Tibial artery (tissue), 4 donors: Measurements from ENCODE around the gene CBX7.

Experiments
- DNase-seq, 2 donors: peaks; one replicate each; pipeline ENCODE4 v3.0.0-alpha.2; 2019
- H3K27ac ChIP-seq, 2 donors: fragments of 200-600 bp; sonication (generic) in 1 of 2; 1 replicate in 1 of 2; 2 replicates in 1 of 2; pipeline ENCODE4 v1.5.1; 2018 to 2019; ENCODE audit warnings: mild to moderate bottlenecking in 1 of 2
- H3K27me3 ChIP-seq, 2 donors: fragments of 200-600 bp; sonication (generic) in 1 of 2; one replicate each; pipeline versions ENCODE4 v1.5.1 to v1.6.0; 2016 to 2019
- H3K36me3 ChIP-seq, 3 donors: fragments of 200-600 bp; sonication (generic) in 2 of 3; one replicate each; pipeline ENCODE4 v1.5.1; 2016 to 2019; ENCODE audit warnings: mild to moderate bottlenecking in 2 of 3
- H3K4me1 ChIP-seq, 4 donors: fragments of 200-600 bp; sonication (generic) in 2 of 4; 1 replicate in 3 of 4; 2 replicates in 1 of 4; pipeline ENCODE4 v1.5.1; 2016 to 2019
- H3K4me3 ChIP-seq, 2 donors: fragments of 200-600 bp; sonication (generic) in 1 of 2; 1 replicate in 1 of 2; 2 replicates in 1 of 2; pipeline ENCODE4 v1.5.1; 2018 to 2019; ENCODE audit warnings: mild to moderate bottlenecking in 2 of 2
- H3K9me3 ChIP-seq, 3 donors: fragments of 200-600 bp; sonication (generic) in 1 of 3; one replicate each; pipeline ENCODE4 v1.5.1; 2016 to 2019
- intact Hi-C: fragments of 100-400 bp; cut with DNase I; formaldehyde crosslinking; loops from one replicate; pipeline ENCODE4 v1.15.0; 2023; ENCODE audit warnings: low total_unique reads
- TF ChIP-seq, protein P1 (sequence below), 2 experiments: fragments of 200-600 bp in 1 of 2; fragments of 450-650 bp in 1 of 2; IDR thresholded peaks; one replicate each; pipeline ENCODE4 v1.5.1; 2017 to 2019; ENCODE audit warnings: antibody characterized with exemption in 2 of 2, mild to moderate bottlenecking in 1 of 2, moderate library complexity in 1 of 2

The CBX7 gene

DNA sequence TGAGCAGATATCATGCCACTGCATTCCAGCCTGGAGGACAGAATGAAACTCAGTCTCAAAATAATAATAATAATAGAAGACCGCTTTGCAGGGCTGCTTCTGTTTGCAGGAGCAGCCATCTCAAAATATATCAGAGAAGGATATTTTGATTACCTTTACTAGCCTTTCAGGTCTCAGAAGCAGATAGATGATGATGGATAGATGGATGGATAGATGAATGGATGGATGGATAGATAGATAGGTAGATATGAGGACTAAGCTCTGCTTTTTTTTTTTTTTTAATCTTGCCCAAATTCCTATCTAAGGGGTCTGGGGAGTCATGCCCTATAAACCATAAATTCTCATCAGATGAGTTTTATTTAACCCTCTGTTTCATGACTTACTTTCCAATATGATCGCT, 36.9 kb downstream of the CBX7 start:
- no peak overlapping the region for H3K4me3 ChIP-seq
- DNase-seq = no peak
- H3K27me3 ChIP-seq = peaks cover 0 to 14% of the 10 kb centered on the region in 2 donors
- H3K36me3 ChIP-seq = no peaks in the 10 kb centered on the region
- H3K4me1 ChIP-seq = no peaks in the 10 kb centered on the region
- H3K9me3 ChIP-seq = no peaks in the 10 kb centered on the region
- no peak overlapping the region for H3K27ac ChIP-seq
- intact Hi-C loops = no loop called here
- TF ChIP-seq, protein P1, sequence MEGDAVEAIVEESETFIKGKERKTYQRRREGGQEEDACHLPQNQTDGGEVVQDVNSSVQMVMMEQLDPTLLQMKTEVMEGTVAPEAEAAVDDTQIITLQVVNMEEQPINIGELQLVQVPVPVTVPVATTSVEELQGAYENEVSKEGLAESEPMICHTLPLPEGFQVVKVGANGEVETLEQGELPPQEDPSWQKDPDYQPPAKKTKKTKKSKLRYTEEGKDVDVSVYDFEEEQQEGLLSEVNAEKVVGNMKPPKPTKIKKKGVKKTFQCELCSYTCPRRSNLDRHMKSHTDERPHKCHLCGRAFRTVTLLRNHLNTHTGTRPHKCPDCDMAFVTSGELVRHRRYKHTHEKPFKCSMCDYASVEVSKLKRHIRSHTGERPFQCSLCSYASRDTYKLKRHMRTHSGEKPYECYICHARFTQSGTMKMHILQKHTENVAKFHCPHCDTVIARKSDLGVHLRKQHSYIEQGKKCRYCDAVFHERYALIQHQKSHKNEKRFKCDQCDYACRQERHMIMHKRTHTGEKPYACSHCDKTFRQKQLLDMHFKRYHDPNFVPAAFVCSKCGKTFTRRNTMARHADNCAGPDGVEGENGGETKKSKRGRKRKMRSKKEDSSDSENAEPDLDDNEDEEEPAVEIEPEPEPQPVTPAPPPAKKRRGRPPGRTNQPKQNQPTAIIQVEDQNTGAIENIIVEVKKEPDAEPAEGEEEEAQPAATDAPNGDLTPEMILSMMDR (IDR thresholded peaks at IDR 0.05) = no peak

DNA sequence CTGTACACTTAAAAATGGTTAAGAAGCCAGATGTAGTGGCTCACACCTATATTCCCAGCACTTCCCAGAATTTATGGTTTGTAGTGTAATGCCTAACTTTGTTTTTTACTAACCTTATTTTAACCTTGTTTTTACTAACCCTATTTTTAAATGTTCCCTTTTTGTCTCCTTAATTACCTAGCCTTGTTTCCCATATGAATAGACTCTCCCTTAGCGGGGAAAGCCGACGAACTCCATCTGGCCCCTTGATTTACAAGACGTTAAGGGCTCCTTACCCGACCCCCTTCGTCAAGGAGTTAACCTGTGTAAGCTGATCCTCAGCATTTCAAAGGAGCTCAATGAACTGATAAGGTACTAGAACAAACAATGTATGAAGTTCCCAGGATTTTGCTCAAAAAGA, 38.4 kb downstream of the CBX7 start:
- Histone ChIP-seq H3K9me3 (no peaks in the 10 kb centered on the region), H3K27ac (no peak overlapping the region), H3K27me3 (peaks cover 0 to 14% of the 10 kb centered on the region in 2 donors), H3K4me1 (no peaks in the 10 kb centered on the region), H3K36me3 (no peaks in the 10 kb centered on the region), H3K4me3 (no peak overlapping the region)
- no peak for DNase-seq
- intact Hi-C loops = no loop called here
- TF ChIP-seq, protein P1 (IDR thresholded peaks at IDR 0.05) = no peak

DNA sequence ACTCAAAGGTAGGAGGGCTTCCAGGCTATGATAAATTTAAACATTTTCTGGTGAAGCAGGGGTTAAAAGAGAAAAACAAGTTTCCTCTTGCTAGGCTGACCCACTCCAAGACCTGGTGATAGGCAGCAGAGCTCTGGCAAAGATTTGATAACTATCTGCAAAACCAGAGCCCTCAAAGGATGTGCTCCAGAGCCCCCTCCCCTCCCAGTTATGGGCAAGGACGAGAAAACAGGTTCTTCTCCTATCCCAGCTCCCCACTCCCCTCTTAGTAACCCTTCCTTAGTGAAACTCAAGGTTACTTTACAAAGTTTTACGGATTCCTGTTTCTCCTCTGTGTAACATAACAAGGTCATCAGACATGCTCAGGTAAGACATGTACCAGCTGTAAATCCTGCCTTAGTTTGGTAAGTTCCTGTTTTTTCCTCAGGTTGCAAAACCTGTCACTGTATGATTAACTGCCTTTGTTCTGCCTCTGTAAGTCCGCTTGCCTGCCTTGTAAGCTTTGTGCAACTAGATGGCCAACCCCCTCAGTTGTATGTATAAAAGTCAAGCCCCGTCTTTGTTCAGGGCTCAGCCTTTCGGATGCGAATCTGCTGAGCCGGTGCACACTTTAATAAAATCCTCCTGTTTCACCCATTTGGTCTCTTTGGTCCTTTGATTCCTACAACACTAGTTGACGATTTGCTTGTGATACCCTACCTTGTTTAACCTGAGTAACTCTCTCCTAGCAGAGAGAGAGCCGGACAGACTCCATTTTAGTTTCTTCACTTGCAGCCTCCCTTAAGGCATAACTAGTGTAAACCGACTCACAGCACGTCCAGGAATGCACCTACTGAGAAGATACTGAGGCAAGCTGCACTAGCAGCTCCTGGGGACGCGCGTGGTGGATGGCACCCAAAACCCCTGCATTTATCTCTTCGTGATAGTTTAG, 41.6 kb downstream of the CBX7 start:
- Histone ChIP-seq H3K27me3 (peaks cover 0 to 4% of the 10 kb centered on the region in 2 donors), H3K27ac (no peak overlapping the region), H3K9me3 (no peaks in the 10 kb centered on the region), H3K4me1 (no peaks in the 10 kb centered on the region), H3K4me3 (no peak overlapping the region), H3K36me3 (no peaks in the 10 kb centered on the region)
- intact Hi-C loops = no loop called here
- TF ChIP-seq, protein P1 (IDR thresholded peaks at IDR 0.05) = no peak
- no peak for DNase-seq

DNA sequence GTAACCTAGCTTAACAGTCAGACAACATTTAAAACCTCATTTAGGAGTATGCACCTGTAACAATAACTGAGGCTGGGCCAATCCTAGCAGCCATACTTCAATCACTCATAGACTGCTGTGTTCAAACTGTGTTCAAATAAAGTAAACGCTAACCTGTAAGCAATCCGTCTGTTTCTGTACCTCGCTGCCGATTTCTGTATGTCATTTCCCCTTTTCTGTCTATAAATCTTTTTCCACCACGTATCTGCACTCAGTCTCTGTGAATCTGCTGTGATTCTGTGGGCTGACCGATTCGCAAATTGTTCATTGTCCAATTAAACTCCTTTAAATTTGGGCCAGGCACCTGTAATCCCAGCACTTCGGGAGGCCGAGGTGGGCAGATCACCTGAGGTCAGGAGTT, 43.1 kb downstream of the CBX7 start:
- DNase-seq = no peak
- Histone ChIP-seq H3K36me3 (no peaks in the 10 kb centered on the region), H3K4me1 (no peaks in the 10 kb centered on the region), H3K4me3 (no peak overlapping the region), H3K27ac (no peak overlapping the region), H3K9me3 (no peaks in the 10 kb centered on the region), H3K27me3 (peaks cover 0 to 4% of the 10 kb centered on the region in 2 donors)
- TF ChIP-seq, protein P1 (IDR thresholded peaks at IDR 0.05) = no peak
- intact Hi-C loops = no loop called here

DNA sequence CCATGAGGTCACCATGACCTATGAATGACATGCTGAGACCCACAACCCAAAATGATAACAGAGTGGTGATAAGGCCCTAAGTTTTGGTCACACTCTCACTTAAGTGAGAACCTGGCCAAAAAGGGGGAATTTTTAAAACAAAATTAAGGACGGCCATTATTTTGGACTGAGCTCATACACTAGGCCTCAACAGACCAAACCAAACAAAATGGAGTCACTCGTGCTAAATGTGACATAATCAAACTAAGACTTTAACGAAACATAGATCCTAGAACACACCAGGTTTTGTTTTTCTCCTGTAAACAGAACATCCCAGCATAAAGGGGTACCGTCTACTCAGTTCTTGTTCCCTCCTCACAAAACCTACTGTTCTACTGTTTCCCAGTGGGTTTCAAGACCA, 44.0 kb downstream of the CBX7 start:
- no peaks in the 10 kb centered on the region for H3K4me1 ChIP-seq
- intact Hi-C loops = no loop called here
- DNase-seq = no peak

More for the DNA sequence above, 44.0 kb downstream of the CBX7 start:
- H3K4me3 ChIP-seq = no peak overlapping the region
- no peak overlapping the region for H3K27ac ChIP-seq
- no peaks in the 10 kb centered on the region for H3K9me3 ChIP-seq
- TF ChIP-seq, protein P1 (IDR thresholded peaks at IDR 0.05) = no peak
- H3K27me3 ChIP-seq = peaks cover 0 to 1% of the 10 kb centered on the region in 2 donors
- H3K36me3 ChIP-seq = no peaks in the 10 kb centered on the region
